K562 (cell line): ENCODE results near the gene DTNBP1. TPM values are rescaled to one million over a fixed set of nuclear protein-coding genes. Genes with fewer than 3 reads are reported as not detected.

Source experiments
- ATAC-seq: fragments of 200-7000 bp; cut with Tn5 transposase; 3 replicates; pipeline ENCODE4 v1.9.1; 2020; ENCODE audit warnings: moderate library complexity
- BruUV-seq: library from RNA; stranded (reverse); fragments of 400-500 nt; replicated peaks from 2 replicates; lab custom pipeline; 2021; lab: Mats Ljungman, UMichigan
- CTCF ChIA-PET: fragments of 300-600 bp; formaldehyde crosslinking; extraction: SDS; loops from one replicate; lab custom pipeline; 2021; ENCODE audit warnings: low intra/inter-chr PET ratio; lab: Yijun Ruan, JAX
- POLR2A ChIA-PET: fragments of 300-600, 350-650 bp; sonication (Branson Sonifier 250); formaldehyde crosslinking; extraction: SDS; loops from one replicate; lab custom pipeline; 2021; ENCODE audit warnings: antibody characterized with exemption, inconsistent platforms; lab: Yijun Ruan, JAX
- DNase-seq, 4 experiments: peaks; one replicate each; pipeline versions ENCODE4 v3.0.0 to v3.0.0-alpha.2; 2011 to 2018; ENCODE audit warnings: low spot score in 3 of 4, mixed read lengths in 3 of 4; ENCODE audit errors: extremely low read depth in 1 of 4
- FAIRE-seq: peaks from 2 replicates; lab custom pipeline; 2011; peaks lifted over from hg19 to GRCh38; lab: Jason Lieb, UNC
- H2AFZ ChIP-seq: 2 replicates; pipeline ENCODE4 v1.6.0; 2011; ENCODE audit warnings: low read depth, low read length, control low read depth, inconsistent platforms
- H3K27ac ChIP-seq: fragments of 200-600 bp; 3 replicates; pipeline ENCODE4 v1.8.0; 2011; ENCODE audit warnings: low read depth, mild to moderate bottlenecking, control low read depth, inconsistent platforms, low read length, moderate library complexity, mixed read lengths; ENCODE audit errors: extremely low read depth
- H3K27me3 ChIP-seq, 2 experiments: fragments of 300-600 bp in 1 of 2; 2 replicates in 1 of 2; 3 replicates in 1 of 2; pipeline versions ENCODE4 v1.6.0 to v1.8.0; 2011; ENCODE audit warnings: inconsistent platforms in 2 of 2, low read length in 2 of 2, mild to moderate bottlenecking in 1 of 2, mixed read lengths in 1 of 2, moderate library complexity in 1 of 2; ENCODE audit not compliant: control insufficient read depth in 2 of 2, insufficient read depth in 2 of 2
- H3K36me3 ChIP-seq: fragments of 300-600 bp; 3 replicates; pipeline ENCODE4 v1.8.0; 2011; ENCODE audit warnings: mild to moderate bottlenecking, low read length, inconsistent platforms; ENCODE audit not compliant: control insufficient read depth, insufficient read depth
- H3K4me1 ChIP-seq, 2 experiments: fragments of 200-600 bp in 1 of 2; replicated peaks in 1 of 2; 2 replicates in 1 of 2; 3 replicates in 1 of 2; pipeline versions ENCODE4 v1.5.1 to v1.8.0; 2011; ENCODE audit warnings: inconsistent platforms in 2 of 2, low read length in 2 of 2, mild to moderate bottlenecking in 1 of 2, mixed read lengths in 1 of 2, moderate library complexity in 1 of 2; ENCODE audit not compliant: control insufficient read depth in 2 of 2, insufficient read depth in 2 of 2
- H3K4me2 ChIP-seq: 2 replicates; pipeline ENCODE4 v1.6.1; 2011; ENCODE audit warnings: low read length, control low read depth, inconsistent platforms, mixed read lengths; ENCODE audit not compliant: insufficient read depth
- H3K4me3 ChIP-seq: fragments of 200-600 bp; sonication (generic), shearing (Covaris generic); 2 replicates; pipeline ENCODE4 v1.5.1; 2016; ENCODE audit warnings: control low read depth, inconsistent platforms
- H3K79me2 ChIP-seq: fragments of 200-600 bp; 3 replicates; pipeline ENCODE4 v1.8.0; 2011; ENCODE audit warnings: low read length, inconsistent platforms; ENCODE audit not compliant: control insufficient read depth, insufficient read depth
- H3K9ac ChIP-seq, 2 experiments: 2 replicates each; pipeline versions ENCODE4 v1.6.0 to v1.6.1; 2011; ENCODE audit warnings: low read depth in 2 of 2, low read length in 2 of 2, control low read depth in 1 of 2, inconsistent platforms in 1 of 2, mild to moderate bottlenecking in 1 of 2, mixed read lengths in 1 of 2; ENCODE audit not compliant: insufficient read depth in 1 of 2
- H3K9me1 ChIP-seq: one replicate; pipeline ENCODE4 v1.6.0; 2011; ENCODE audit warnings: inconsistent platforms, mild to moderate bottlenecking, low read length, moderate library complexity; ENCODE audit not compliant: control insufficient read depth, insufficient read depth
- H3K9me3 ChIP-seq: replicated peaks from 2 replicates; pipeline ENCODE4 v1.5.1; 2011; ENCODE audit warnings: low read depth, low read length, inconsistent platforms; ENCODE audit not compliant: control insufficient read depth, insufficient read depth
- H4K20me1 ChIP-seq: replicated peaks from 2 replicates; pipeline ENCODE4 v1.6.1; 2011; ENCODE audit warnings: low read length, inconsistent platforms, mixed read lengths; ENCODE audit not compliant: control insufficient read depth, insufficient read depth
- ARID1B ChIP-seq: fragments of 450-650 bp; IDR thresholded peaks from 2 replicates; pipeline ENCODE4 v1.6.1; 2016; ENCODE audit warnings: antibody characterized with exemption, mild to moderate bottlenecking, inconsistent platforms
- ATF7 ChIP-seq: fragments of 450-650 bp; IDR thresholded peaks from 2 replicates; pipeline ENCODE4 v1.7.1; 2014; ENCODE audit warnings: mild to moderate bottlenecking, moderate library complexity
- BCOR ChIP-seq: fragments of 450-650 bp; IDR thresholded peaks from 2 replicates; pipeline ENCODE4 v1.6.1; 2016
- CBFA2T3 ChIP-seq: fragments of 450-650 bp; IDR thresholded peaks from 2 replicates; pipeline ENCODE4 v1.6.1; 2017
- EP300 ChIP-seq: IDR thresholded peaks from 2 replicates; pipeline ENCODE4 v1.6.1; 2012; ENCODE audit warnings: low read length, improper control_type of control experiment
- GABPA ChIP-seq: fragments of 200-800 bp; sonication (Bioruptor generic); conservative IDR thresholded peaks from 2 replicates; pipeline ENCODE4 v1.6.1; 2016; ENCODE audit warnings: low read depth, missing genetic modification characterization, missing compliant biosample characterization
- GATAD2B ChIP-seq: fragments of 450-650 bp; IDR thresholded peaks from 2 replicates; pipeline ENCODE4 v1.6.1; 2017; ENCODE audit warnings: mild to moderate bottlenecking, borderline replicate concordance
- HDAC1 ChIP-seq, 2 experiments: fragments of 450-650 bp; IDR thresholded peaks; 2 replicates each; pipeline ENCODE4 v1.6.1; 2016 to 2017; ENCODE audit warnings: inconsistent platforms in 1 of 2, mild to moderate bottlenecking in 1 of 2, moderate library complexity in 1 of 2
- KDM1A ChIP-seq, 2 experiments: fragments of 450-650 bp; IDR thresholded peaks; 2 replicates each; pipeline ENCODE4 v1.6.1; 2016; ENCODE audit warnings: mild to moderate bottlenecking in 2 of 2
- PURB ChIP-seq: sonication (generic); formaldehyde crosslinking; IDR thresholded peaks from 2 replicates; pipeline ENCODE4 v1.9.0; 2021; ENCODE audit warnings: low read depth, mild to moderate bottlenecking, missing genetic modification reagents
- RBM25 ChIP-seq: fragments of 200-400 bp; formaldehyde crosslinking; IDR thresholded peaks from 2 replicates; pipeline ENCODE4 v1.6.1; 2018; ENCODE audit warnings: low read length, low read depth, moderate library complexity; ENCODE audit not compliant: severe bottlenecking
- SMARCA5 ChIP-seq: fragments of 450-650 bp; IDR thresholded peaks from 2 replicates; pipeline ENCODE4 v1.6.1; 2016
- SPI1 ChIP-seq: IDR thresholded peaks from 2 replicates; pipeline ENCODE4 v1.6.1; 2011; ENCODE audit warnings: low read depth, low read length, control low read depth, borderline replicate concordance
- TRIM24 ChIP-seq, 2 experiments: fragments of 450-650 bp; IDR thresholded peaks; 2 replicates each; pipeline ENCODE4 v1.6.1; 2016
- ZFP36 ChIP-seq: fragments of 150-350 bp; IDR thresholded peaks from 2 replicates; pipeline ENCODE4 v1.6.1; 2018; ENCODE audit warnings: low read length, low read depth; ENCODE audit not compliant: partially characterized antibody
- ZNF3 ChIP-seq: fragments of 250-450 bp; sonication (Bioruptor Pico); IDR thresholded peaks from 2 replicates; pipeline ENCODE4 v1.5.0; 2021; ENCODE audit warnings: mild to moderate bottlenecking, moderate library complexity
- WGBS: fragments of 100-300 bp; shearing (Covaris generic); methylation state at CpG from one replicate; pipeline ENCODE4 v1.1.6; 2016; ENCODE audit warnings: low coverage, mixed read lengths; ENCODE audit not compliant: insufficient coverage; ENCODE audit errors: missing lambda C conversion rate; 5-methylcytosine and 5-hydroxymethylcytosine counted together
- in situ Hi-C: fragments of 300-500 bp; cut with MboI; formaldehyde crosslinking; loops from 4 replicates; pipeline ENCODE4 v1.15.0; 2018; ENCODE audit warnings: inconsistent platforms, mixed read lengths
- intact Hi-C: fragments of 100-400 bp; cut with micrococcal nuclease; formaldehyde crosslinking; loops from 2 replicates; pipeline ENCODE4 v1.14.2; 2022
- polyA plus RNA-seq, 8 experiments: library from polyadenylated mRNA; depleted of rRNA in 4 of 8; stranded (reverse) in 5 of 8; unstranded in 3 of 8; fragments of >200 nt; fragmentation: Nextera tagmentation in 2 of 8; fragmentation: Illumina TruSeq in 1 of 8; extraction: Ambion mirVana in 2 of 8; extraction: Trizol in 1 of 8; gene quantifications; 2 replicates each; pipeline versions ENCODE4 v1.2.1 to v1.2.3, GENCODE V29; 2011 to 2014; ENCODE audit warnings: inconsistent platforms in 1 of 8, missing spikeins in 1 of 8
- total RNA-seq, 7 experiments: library from RNA; depleted of rRNA in 6 of 7; stranded (reverse); fragments of >200 nt in 6 of 7; fragmentation: Illumina TruSeq in 2 of 7; extraction: Trizol in 2 of 7; gene quantifications; 2 replicates each; pipeline versions ENCODE4 v1.2.1 to v1.2.3, GENCODE V29; 2011 to 2021; ENCODE audit warnings: low replicate concordance in 1 of 7
- TF ChIP-seq, protein P1 (sequence below): IDR thresholded peaks from 2 replicates; pipeline ENCODE4 v1.6.1; 2014; ENCODE audit warnings: antibody characterized with exemption
- TF ChIP-seq, protein P2 (sequence below), 2 experiments: fragments of 450-650 bp; IDR thresholded peaks; 2 replicates each; pipeline ENCODE4 v1.6.1; 2018; ENCODE audit warnings: mild to moderate bottlenecking in 2 of 2, low read depth in 1 of 2; ENCODE audit not compliant: partially characterized antibody in 2 of 2

Gene DTNBP1
- total and polyA plus RNA-seq, 9 of the 15 experiments (the other 6 are each of a cell fraction or from before 2014, with no cell fraction given) = 16.7 to 54.5 (median 21.4) TPM

DNA sequence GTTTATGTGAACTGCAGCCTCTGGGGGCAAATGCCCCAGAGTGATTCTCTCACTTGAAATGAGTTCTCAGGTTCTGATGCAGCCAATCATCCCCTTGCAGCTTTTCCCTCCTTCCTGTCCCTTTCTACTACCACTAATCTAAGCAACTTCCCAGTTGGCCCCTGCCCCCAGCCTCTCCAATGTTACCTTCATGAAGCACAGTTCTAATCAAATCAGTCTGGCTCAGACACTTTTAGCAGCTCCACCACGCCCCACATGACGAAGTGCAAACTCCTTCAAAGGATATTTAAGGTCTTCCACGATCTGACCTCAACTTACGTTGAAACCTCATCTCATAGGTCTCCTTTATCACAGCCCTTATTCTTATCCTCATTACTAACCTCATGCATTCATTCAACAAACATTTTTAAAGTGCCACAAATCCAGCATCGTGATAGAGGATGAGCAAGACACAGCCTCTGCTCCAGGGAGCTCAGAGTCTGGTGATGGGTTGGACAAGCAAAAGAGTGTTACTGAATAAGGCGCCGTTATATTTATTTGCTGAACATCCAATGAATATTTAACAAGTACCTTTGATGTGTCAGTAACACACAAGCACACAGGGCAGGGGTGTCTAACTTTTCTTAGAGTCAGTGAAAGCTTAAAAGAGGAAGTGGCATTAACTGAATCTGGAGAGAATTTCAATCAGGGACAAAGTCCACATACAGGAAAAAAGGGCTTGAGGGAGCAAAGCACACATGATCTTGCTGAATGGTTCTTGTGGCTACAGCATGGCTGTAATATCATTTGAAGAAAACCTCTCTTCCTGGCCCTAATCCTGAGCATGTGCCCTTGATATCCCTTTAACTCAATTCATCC is 20.4 kb upstream of the DTNBP1 start:
- Histone ChIP-seq H3K4me1 (peaks cover 0 to 7% of the 10 kb centered on the region in 2 experiments; a peak in 3 of 5 replicates), H2AFZ (peak overlapping the region; percentile 14; the same call in 1 of the 2 replicates), H3K9ac (no peak overlapping the region), H4K20me1 (no peaks in the 10 kb centered on the region), H3K4me2 (no peak overlapping the region), H3K36me3 (no peaks in the 10 kb centered on the region), H3K27ac (no peak overlapping the region), H3K9me3 (no peaks in the 10 kb centered on the region), H3K79me2 (no peaks in the 10 kb centered on the region), H3K9me1 (no peaks in the 10 kb centered on the region), H3K27me3 (no peaks in the 10 kb centered on the region), H3K4me3 (no peak overlapping the region)
- intact Hi-C loops (no loop called here), in situ Hi-C loops (loop anchor here (10.0 kb wide), 1 partner anchor 482 kb away; no protein-coding TSS in a partner anchor)
- ChIA-PET POLR2A (interaction anchor here (0.9 to 1.8 kb wide), 6 partner anchors 8 to 523 kb away, joined by 3 to 8 read pairs (median 4); partner anchors contain the start of gene MYLIP), CTCF (interaction anchor here (1.5 kb wide), 1 partner anchor 8 kb away, joined by 3 read pairs; no protein-coding TSS in a partner anchor)
- DNase-seq (peak in 1 of 4 experiments; percentile 64), ATAC-seq (peak; percentile 82), FAIRE-seq (peak; percentile 52)
- WGBS = 16% methylated on average over 7 of the region's 7 CpGs
- BruUV-seq = no TSS peak
- peak; percentile 42; the same call in 1 of the 2 replicates for TF ChIP-seq BCOR
- peak; percentile 6; the same call in 1 of the 2 replicates for TF ChIP-seq EP300
- TF ChIP-seq, protein P1, sequence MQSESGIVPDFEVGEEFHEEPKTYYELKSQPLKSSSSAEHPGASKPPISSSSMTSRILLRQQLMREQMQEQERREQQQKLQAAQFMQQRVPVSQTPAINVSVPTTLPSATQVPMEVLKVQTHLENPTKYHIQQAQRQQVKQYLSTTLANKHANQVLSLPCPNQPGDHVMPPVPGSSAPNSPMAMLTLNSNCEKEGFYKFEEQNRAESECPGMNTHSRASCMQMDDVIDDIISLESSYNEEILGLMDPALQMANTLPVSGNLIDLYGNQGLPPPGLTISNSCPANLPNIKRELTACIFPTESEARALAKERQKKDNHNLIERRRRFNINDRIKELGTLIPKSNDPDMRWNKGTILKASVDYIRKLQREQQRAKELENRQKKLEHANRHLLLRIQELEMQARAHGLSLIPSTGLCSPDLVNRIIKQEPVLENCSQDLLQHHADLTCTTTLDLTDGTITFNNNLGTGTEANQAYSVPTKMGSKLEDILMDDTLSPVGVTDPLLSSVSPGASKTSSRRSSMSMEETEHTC = no peak
- peak; percentile 98 for TF ChIP-seq SPI1
- TF ChIP-seq PURB (CRISPR knock-in tag) = no peak
- peak; percentile 27 for TF ChIP-seq ZFP36
- peak; percentile 14 to 31; a peak in 2 of 4 replicates for TF ChIP-seq KDM1A (IDR thresholded peaks at IDR 0.05)
- 0 out of 4 replicates have a peak, but pooled peaks of 1 of the 2 experiments have one; percentile 19 for TF ChIP-seq HDAC1 (IDR thresholded peaks at IDR 0.05)
- peak; percentile 82 for TF ChIP-seq ZNF3
- peak; percentile 24; the same call in 1 of the 2 replicates for TF ChIP-seq SMARCA5
- 0 out of 2 replicates have a peak, but pooled peaks have one; percentile 15 for TF ChIP-seq ATF7
- peak; percentile 19; the same call in 1 of the 2 replicates for TF ChIP-seq ARID1B
- TF ChIP-seq GABPA (tag) = no peak
- TF ChIP-seq CBFA2T3 = peak; percentile 57
- TF ChIP-seq, protein P2, sequence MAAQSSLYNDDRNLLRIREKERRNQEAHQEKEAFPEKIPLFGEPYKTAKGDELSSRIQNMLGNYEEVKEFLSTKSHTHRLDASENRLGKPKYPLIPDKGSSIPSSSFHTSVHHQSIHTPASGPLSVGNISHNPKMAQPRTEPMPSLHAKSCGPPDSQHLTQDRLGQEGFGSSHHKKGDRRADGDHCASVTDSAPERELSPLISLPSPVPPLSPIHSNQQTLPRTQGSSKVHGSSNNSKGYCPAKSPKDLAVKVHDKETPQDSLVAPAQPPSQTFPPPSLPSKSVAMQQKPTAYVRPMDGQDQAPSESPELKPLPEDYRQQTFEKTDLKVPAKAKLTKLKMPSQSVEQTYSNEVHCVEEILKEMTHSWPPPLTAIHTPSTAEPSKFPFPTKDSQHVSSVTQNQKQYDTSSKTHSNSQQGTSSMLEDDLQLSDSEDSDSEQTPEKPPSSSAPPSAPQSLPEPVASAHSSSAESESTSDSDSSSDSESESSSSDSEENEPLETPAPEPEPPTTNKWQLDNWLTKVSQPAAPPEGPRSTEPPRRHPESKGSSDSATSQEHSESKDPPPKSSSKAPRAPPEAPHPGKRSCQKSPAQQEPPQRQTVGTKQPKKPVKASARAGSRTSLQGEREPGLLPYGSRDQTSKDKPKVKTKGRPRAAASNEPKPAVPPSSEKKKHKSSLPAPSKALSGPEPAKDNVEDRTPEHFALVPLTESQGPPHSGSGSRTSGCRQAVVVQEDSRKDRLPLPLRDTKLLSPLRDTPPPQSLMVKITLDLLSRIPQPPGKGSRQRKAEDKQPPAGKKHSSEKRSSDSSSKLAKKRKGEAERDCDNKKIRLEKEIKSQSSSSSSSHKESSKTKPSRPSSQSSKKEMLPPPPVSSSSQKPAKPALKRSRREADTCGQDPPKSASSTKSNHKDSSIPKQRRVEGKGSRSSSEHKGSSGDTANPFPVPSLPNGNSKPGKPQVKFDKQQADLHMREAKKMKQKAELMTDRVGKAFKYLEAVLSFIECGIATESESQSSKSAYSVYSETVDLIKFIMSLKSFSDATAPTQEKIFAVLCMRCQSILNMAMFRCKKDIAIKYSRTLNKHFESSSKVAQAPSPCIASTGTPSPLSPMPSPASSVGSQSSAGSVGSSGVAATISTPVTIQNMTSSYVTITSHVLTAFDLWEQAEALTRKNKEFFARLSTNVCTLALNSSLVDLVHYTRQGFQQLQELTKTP (IDR thresholded peaks at IDR 0.05; ENCODE audit: low read depth in 1 of 2, partially characterized antibody in 2 of 2) = peak in 1 of 2 experiments; percentile 23
- peak; percentile 22 for TF ChIP-seq RBM25
- TF ChIP-seq TRIM24 (IDR thresholded peaks at IDR 0.05) = peak in 1 of 2 experiments; percentile 34; a peak in 1 of 4 replicates
- no peak for TF ChIP-seq GATAD2B
